ENCODE measurements around the gene CDC27.
A peak's percentile ranks its signal among the peaks of the same experiment; 100 is the strongest.
"Not testable (repeated sequence)": the region's sequence is repeated elsewhere in the genome, so short reads cannot be mapped to it uniquely, and the experiment has no call there.

CDC27 gene, protein sequence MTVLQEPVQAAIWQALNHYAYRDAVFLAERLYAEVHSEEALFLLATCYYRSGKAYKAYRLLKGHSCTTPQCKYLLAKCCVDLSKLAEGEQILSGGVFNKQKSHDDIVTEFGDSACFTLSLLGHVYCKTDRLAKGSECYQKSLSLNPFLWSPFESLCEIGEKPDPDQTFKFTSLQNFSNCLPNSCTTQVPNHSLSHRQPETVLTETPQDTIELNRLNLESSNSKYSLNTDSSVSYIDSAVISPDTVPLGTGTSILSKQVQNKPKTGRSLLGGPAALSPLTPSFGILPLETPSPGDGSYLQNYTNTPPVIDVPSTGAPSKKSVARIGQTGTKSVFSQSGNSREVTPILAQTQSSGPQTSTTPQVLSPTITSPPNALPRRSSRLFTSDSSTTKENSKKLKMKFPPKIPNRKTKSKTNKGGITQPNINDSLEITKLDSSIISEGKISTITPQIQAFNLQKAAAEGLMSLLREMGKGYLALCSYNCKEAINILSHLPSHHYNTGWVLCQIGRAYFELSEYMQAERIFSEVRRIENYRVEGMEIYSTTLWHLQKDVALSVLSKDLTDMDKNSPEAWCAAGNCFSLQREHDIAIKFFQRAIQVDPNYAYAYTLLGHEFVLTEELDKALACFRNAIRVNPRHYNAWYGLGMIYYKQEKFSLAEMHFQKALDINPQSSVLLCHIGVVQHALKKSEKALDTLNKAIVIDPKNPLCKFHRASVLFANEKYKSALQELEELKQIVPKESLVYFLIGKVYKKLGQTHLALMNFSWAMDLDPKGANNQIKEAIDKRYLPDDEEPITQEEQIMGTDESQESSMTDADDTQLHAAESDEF

DNA sequence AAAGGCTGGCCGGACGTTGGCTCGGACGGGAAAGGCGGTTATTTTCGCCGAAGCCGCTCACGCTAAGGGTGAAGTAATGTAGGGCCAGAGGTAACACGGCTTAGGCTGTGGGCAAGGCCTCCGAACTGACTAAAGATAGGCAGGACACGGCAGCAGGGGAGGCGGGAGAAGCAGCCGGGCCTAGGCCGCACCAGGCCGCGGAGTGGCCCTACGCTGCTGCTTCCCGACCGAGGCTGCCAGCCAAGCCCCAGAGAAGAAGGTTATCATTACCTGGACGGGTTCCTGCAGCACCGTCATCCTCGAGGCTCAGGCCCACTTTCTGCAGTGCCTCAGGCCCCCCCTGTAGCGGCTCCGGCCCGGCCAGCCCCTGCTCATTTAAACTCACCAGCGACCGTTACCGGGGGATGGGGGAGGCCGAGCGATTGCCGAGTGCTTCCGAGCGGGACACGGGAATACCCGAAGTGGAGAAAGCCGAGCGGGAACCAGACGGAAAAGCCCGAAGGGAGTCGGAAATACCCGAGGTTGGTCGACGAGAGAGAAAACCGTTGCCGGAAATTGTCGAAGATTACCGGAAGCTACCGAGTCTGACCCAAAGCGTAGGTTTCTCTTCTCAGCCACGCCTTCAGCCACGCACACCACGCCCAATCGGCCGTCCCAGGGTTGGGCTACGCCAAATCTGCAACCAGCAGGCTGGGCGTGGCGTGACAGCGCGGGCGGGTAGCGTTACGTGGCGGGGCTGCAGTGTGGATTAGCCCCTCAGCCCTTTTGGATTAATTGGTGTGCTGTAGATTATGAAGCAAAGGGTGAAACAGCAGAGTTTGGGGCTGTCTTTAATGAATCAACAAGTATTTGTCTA lies at the start of gene CDC27:
Gene CDC27 (minus strand): TSS at position 420 of the 856 bp plus-strand sequence. CDS start 123 bp downstream, at position 297.
- peak; percentile 78 to 98 (median 96) for DNase-seq

DNA sequence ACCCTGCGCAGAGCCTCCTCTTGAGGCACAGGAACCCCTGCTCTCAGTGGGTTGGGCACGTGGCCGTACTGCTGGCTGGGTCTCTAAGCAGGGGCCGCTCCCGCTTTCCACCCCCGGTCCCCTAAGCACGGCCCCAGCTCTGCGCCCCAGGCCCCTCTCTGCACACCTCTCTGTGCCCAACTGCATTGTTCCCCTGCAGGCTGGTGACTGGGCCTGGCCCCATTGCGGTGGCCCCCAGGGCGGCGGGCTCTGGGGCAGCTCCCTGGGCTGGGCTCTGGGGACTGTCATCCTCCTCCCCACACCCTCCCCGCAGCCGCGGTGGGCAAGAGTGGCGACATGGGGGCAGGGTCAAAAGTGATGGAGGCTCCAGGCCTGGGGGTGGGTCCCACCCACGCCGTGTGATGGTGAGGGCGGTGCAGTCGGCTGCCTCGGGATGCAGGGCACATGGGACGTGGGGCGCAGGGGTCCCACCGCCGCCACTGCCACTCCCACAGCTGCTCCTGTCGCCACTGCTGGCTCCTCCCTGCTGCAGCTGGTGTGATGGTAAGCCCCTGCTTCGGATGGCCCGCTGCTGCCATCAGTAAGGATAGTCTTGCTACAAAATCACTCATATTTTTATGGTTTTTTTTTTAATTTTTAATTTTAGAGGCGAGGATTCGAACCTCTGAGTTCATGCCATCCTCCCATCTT lies 49.4 kb upstream of the CDC27 start:
- no peak for DNase-seq

DNA sequence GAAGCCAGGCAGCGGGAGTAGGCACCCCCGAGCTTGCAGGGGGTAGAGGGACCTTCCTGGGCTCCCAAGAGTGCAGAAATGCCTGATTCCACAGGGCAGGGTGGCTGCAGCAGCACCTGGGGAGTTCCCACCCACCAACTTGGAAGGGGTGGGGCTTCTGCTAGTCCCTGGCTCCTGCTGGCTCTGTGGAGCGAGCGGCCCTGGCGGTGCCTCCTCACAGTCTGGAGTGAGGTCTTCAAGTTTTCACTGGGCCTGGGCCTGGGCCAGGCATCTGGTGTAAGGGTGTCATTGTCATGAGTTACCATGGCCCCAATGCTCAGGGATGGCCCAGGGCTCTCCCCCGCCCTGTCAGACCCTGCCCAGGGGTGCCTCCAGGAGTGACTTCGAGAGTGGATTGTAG lies 48.7 kb upstream of the CDC27 start:
- DNase-seq = no peak

DNA sequence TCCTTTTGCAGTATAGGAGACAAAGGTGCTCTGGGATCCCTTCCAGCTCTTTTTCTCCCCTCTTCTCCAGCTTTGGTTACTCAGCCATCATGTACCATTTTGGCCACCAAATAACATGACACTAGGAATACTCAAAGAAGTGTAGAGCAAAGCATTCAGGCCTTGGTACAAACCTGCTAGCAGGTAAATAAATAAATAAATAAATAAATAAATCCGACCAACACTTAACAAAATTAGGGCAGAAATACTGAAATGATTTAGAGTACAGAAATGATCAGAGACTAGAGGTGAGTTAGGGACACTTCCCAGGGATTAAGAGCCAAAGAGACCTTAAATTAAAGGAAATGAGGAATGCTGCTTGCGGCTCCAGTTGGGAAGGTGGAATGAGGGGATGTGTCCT lies 46.8 kb upstream of the CDC27 start:
- DNase-seq = no peak

DNA sequence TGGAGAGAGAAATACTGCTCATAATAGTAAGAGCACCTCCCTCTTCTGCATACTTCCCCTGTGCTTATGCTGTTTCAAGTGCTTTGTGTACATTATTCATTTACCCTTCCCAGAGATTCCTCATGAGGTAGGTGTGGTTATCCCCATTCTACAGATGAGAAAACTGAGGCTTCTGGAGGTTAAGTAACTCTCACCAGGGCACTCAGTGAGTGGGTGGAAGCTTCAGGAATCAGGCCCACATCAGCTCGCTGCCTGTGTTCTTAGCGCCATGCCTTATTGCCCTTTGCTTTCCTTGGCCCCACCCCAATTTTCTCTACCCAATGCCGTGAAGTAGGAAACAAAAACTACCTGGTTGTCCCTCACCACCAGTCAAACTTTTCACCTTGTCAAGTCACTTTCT lies 46.4 kb upstream of the CDC27 start:
- no peak for DNase-seq

DNA sequence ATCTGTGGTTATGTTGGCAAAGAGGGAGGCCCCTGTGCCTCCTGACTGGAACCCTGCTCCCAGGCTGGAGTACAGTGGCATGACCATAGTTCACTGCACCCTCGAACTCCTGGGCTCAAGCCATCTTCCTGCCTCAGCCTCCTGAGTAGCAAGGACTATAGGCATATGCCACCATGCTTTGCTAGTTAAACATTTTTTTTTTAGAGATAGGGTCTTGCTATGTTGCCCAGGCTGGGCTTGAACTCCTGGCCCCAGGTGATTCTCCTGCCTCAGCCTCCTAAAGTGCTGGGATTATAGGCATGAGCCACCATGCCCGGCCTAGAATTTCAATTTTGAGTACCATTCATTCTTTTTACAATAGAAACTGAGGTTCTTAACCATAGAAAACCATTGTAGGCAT lies 43.4 kb upstream of the CDC27 start:
- no peak for DNase-seq

DNA sequence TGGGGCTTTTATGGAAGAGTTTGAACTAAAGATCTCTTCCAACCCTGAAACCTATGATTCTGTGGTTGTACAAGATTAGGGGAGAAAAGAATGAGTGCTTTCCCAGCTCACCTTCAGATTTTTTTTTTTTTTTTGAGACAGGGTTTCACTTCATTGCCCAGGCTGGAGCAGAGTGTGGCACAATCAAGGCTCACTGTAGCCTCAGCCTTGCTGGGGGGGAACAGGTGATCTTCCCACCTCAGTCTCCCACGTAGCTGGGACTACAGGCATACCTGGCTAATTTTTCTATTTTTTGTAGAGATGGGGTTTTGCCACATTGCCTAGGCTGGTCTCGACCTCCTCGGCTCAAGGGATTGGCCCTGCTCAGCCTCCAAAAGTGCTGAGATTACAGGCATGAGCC lies 42.8 kb upstream of the CDC27 start:
- DNase-seq = no peak

DNA sequence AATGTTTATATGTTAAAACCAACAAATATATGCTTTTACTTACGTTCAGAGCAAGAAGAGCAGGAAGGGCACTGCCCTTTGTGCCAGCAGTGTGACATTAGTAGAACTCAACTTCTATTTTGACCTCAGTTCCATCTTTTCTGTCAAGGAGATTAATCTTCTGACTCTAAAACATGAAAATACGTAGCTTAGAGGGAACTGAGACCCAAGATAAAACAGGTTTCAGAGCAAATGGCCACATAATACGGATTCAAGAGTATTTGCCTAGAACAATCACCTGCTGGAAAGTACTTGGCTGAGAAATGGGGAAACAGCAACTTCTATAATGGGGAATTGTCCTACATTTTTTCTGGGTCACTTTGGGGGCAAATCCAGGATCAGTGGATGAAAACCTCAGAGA lies 42.2 kb upstream of the CDC27 start:
- DNase-seq = no peak

DNA sequence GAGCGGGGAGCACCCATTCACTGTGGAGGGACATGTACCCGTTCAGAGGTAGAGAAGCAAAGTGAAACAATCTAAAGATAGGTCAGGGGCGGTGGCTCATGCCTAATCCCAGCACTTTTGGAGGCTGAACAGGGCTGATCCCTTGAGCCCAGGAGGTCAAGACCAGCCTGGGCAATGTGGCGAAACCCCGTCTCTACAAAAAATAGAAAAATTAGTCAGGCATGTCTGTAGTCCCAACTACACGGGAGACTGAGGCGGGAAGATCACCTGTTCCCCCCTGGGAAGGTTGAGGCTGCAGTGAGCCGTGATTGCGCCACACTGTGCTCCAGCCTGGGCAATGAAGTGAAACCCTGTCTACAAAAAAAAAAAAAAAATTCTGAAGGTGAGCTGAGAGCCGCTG lies 41.8 kb upstream of the CDC27 start:
- no peak for DNase-seq

DNA sequence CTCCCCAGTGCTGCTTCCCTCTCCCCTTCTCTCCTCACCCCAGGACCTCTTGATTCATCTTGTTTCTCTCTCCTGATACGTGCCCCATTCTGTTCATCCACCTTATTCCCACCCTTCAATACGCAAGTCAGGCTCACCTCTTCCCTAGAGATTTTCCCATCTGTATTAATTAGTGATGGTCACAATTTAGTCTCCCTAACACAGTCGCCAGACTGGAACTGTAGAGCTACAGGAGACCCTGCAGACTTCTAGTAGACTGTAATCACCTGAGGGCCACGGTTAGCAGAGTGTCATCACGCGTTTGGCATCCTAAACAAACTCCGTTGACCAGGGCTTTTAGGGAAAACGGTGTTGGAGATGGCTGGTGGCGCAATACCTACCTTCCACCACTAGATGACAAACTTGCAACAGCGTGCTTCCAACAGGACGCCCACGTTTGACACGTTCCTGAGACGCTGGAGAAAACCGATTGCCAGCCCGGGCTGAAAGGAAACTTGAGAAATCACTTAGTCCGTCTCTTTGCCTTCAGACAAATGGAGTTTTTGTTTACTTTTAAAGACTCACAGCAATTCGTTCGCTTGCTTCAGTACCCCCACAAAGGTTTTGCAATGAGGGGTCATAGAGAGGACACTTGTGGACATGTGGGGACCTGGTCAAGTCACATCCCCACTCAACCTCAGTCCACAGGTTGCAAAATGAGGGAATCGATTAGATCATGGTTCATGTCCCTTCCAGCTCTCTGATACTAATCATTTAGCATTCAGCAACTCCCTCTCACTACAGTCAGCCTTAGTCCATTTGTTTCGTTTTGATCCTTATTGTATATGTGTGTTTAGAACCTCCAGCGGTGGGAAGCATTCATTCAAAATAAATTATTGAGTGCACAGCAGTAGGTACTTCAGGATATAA lies 40.7 kb upstream of the CDC27 start:
- DNase-seq = peak in 11 of 14 donors; percentile 22 to 70 (median 51)

DNA sequence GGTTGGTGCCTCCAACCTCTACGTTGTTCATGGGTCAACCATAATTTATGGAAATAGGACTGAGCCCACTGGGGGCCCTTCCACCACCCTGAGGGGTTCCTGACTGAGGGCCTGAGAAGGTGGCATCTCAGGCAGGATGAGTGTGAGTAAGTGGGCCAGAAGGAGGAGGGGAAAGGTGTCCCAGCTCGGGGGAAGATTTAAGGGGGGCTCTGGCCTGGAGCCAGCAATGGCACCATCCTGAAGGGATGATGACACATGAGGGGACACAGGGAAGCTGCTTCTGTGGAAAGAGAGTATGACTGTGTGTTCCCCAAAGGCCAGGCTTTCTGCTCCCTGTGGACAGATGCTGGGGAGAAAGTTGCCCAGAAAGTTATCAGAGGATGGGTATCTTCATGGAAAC lies 38.8 kb upstream of the CDC27 start:
- no peak for DNase-seq

DNA sequence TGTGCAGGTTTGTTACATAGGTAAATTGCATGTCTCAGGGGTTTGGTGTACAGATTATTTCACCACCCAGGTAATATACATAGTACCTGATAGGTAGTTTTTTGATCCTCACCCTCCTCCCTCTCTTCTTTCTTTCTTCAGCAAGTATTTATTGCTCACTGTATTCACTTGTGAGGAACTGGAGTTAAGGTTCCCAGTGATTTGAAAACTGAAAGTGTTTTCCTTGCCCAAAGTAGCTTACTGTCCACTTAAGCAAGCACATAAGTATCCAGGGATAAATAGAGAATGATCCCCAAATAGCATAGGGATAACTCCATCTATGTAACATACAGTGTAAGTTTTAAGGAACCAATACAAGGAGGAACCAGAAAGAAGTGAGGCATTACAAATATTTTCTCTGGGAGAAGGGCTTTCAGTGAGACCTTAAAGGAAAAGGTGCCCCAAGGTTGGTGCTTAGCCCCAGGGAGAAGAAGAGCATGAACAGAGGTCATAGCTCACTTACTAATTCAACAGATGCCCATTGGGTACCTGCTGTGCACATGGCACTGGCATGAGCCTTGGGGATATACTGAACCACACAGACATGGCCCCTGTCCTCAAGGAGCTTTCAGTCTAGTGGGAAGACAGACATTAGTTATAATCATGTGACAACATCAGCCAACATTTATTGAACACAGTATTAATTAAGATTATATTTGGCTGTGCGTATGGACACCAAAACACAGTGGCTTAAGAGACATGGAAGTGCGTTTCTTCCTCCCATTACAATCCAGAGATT lies 37.0 kb upstream of the CDC27 start:
- DNase-seq = no peak

DNA sequence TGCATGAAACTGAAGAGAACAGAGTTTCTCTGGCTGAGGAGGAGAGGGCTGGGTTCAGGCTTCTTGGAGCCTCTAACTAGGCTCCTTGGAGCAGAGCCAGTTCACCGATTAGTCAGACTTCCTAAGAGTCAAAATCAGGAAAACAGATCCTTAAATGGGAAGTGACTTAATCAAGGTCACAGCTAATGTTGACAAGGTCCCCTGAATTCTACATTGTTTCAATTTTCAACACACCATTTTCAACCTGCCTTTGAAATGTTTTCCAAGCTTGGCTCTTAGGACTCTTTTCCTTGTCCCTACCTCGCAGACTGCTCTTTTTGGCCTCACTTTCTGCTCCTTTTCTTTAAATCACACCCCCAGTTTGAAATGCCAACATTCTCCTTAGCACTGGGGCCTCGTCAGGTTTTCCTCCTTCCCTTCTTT lies 36.4 kb upstream of the CDC27 start:
- no peak for DNase-seq

DNA sequence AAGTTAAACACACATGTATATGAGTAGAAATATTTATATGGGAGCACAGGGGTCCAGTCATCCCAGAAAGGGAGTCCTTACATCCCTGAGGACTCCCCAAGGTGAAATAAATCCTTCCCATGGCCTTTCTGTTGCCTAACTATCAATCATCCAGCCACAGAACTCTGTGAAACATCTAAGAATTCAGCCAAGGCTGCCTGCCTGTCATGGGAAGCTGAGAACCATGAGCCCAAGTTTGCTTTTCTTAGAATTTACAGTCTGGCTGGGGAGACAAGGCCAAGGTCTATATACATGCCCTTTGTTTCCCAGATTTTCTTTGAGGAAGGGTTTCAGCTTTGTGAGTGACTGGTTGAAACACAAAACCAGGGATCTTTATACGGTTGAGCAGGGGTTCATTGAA lies 35.9 kb upstream of the CDC27 start:
- DNase-seq = no peak

DNA sequence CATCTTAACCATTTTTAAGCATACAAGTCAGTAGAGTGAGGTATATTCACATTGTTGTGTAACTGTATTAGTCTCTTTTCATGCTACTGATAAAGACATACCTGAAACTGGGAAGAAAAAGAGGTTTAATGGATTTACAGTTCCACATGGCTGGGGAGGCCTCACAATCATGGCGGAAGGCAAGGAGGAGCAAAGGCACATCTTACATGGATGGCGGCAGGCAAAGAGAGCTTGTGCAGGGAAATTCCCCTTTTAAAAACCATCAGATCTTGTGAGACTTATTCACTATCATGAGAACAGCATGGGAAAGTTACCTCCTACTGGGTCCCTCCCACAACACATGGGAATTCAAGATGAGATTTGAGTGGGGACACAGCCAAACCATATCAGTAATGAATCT lies 35.0 kb upstream of the CDC27 start:
- DNase-seq = not testable (repeated sequence)

DNA sequence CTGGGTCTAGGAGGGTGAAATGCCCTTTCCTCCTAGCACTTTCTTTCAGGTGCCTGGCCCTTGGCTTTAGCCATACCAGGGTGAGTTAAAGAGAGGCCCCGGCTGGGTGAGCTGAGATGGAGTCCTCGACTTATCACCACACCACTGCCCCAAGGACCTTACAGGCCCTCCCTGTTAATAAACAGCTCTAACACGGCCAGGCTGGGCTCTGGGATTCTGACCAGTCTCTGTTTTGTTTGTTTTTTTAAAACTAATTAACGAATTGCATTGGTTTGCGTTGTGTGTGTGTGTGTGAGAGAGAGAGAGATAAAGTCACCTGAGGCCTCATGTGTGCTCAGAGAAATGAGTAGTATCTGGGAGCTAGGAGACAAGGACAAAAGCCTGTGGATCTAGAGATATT lies 34.4 kb upstream of the CDC27 start:
- no peak for DNase-seq

DNA sequence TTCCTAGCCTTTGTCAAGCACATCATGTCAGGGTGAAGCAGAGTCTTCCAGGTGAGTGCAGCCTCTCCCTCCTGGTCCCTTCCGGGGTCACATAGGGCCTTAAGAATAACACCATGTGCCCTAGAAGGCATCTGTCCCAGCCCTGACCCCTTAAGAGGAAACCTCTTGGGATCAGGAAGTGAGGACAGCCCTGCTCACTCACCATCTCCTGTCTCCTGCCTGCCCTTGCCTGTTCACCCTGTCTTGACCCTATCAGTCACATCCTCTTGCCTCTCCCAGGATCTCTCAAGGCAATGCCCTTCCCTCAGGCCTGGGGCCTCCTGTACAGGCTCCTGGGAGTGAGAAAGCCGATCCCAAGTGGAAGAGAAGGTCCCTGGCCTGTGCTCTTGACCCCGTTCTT lies 33.9 kb upstream of the CDC27 start:
- DNase-seq = no peak

DNA sequence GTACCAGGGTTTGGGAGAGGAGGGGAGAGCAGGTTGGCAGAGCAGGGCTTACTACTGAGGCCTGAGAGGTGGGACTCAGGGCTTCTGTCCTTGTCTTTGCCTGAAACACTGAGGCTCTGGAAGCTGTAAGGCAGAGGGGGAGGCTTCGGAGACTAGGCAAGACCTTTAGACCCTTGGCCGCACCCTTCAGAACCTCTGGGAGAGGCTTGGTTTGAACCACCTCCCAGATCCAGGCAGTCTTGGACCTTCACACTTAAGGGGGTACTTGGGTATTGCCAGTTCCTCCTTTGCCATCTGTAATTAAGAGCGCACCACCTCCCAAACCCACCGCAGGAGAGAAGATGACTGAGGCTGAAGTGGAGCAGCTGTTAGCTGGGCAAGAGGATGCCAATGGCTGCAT lies 33.0 kb upstream of the CDC27 start:
- no peak for DNase-seq

DNA sequence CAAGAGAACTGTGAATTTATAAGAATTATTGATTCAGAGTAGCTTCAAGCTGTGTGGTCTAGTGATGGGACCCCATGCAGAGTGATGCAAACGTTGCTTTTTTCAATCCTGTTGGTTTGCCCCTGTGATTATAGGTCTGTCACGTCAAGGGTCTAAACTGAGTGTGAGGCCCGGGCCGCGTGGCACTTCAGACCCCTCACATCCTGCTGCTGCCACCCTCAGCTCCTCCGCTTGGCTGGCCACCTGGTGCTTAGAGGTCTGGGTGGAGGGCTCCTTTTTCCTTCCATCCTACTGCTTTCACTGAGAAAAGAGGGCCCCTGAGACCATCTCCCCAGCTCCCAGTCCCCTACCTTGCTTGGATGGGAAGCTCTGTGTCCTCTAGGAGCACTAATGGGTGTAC lies 32.1 kb upstream of the CDC27 start:
- no peak for DNase-seq

DNA sequence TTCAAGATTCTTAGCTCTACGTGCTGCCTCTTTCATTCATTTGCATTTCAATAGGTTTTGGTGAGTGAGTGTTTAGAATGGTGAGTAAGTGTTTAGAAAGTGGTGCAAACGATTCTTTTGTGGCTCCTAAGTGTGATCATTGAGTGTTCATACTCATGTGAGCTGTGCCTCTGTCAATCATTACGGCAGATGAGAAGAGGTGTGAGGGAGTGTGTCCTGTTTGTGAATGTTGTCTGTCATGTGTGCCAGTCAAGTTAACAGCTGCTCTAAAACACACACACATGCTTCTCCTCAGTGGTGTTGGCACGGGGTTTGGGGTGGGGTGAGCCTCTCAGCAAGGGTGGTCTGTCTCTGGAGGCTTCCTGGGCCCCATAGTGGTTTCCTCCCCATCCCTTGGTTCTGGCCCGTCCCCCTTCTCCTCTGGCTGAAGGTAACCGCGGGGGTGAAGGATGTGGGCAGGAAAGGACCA lies 31.5 kb upstream of the CDC27 start:
- DNase-seq = no peak
